Fibroblast of mammary gland (primary cell): ENCODE measurements around the gene MARCHF3.

Experiments used
- DNase-seq: peaks from one replicate; pipeline ENCODE4 v3.0.0-alpha.2; 2010; ENCODE audit warnings: low read depth
- H3K4me3 ChIP-seq: 2 replicates; pipeline ENCODE4 v1.5.1; 2011; ENCODE audit warnings: low read depth, mild to moderate bottlenecking, low read length, moderate library complexity; ENCODE audit not compliant: control insufficient read depth
- CTCF ChIP-seq: conservative IDR thresholded peaks from 2 replicates; pipeline ENCODE4 v1.5.1; 2011; ENCODE audit warnings: low read depth, low read length, inconsistent platforms; ENCODE audit not compliant: control insufficient read depth, insufficient read depth

The MARCHF3 gene

DNA sequence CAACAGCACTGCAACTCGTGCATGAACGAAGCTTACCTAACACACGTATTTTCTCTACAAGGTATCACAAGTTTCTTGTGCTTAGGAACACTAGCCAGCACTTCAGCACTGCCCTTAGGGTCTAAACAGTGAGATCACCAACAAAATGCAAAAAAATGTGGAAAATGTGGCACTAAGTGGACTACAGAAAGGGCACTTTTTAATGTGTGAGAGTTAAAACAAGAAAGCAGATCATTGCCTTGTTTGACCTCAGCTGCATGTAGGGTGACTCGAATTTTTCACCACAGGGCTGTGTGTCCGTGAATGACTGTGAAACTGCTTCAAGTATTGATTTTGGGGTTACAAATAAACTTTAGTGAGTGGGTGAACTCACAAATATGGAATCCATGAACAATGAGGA, 90.5 kb downstream of the MARCHF3 start:
- H3K4me3 ChIP-seq: no peak overlapping the region
- DNase-seq: peak; percentile 25
- no peak for TF ChIP-seq CTCF

DNA sequence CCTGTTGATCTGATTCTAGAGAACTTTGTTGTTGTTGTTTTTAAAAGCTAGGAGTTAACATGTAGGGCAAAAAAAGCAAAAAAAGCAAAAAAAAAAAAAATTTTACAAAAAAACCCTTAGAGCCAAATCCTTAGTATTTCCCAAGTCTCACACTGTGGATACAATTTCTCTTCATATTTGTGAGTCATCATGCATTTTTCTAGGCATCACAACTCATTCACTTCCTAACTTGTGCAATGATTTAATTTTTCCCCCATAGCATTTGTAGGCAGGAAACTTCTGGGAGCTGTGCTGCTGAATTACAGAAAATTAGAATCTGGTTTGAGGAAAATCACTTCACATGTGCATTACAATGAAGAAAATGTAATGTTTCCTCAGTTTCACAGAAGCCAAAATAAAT, 91.9 kb downstream of the MARCHF3 start:
- no peak for TF ChIP-seq CTCF
- DNase-seq: peak; percentile 87
- H3K4me3 ChIP-seq: no peak overlapping the region

GRCh38 chr5:126937771-126938170, 92.6 kb downstream of the MARCHF3 start:
- no peak for TF ChIP-seq CTCF
- DNase-seq: peak; percentile 20
- H3K4me3 ChIP-seq: no peak overlapping the region

- no peak for TF ChIP-seq CTCF
- H3K4me3 ChIP-seq: no peak overlapping the region
- no peak for DNase-seq
Measured at GRCh38 chr5:126936775-126937418, 93.5 kb downstream of the MARCHF3 start.

DNA sequence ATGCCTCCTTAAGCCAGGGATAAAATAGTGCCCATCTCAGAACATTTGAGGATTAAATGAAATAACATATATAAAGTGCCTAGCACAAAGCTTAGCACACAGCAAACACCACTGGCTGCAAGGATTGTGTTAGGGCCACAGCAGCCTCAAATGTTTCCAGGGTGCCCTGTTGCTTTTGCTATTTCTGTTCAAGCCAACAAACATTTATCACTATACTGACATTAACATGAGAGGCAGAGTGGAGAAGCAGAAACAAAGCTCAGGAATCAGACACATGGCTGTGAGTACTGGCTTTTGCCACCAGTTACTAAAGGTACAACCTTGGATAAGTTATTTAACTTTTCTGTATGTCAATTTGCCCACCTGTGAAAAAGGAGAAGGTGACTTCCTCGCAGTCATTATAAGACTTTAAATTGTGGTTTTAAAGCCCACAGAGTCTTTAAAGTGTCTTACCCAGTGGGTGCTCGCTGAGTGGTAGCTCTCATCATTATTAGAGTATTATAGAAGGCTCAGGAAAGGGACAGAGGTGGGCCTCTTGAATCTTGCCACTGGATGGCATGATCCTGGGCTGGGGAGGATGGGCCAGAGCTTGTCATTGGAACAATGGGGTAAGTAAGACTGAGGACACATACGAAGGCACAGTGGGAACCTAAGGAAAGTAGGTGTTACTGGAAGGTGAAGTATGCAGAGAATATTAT, 98.2 kb downstream of the MARCHF3 start:
- DNase-seq: no peak

DNA sequence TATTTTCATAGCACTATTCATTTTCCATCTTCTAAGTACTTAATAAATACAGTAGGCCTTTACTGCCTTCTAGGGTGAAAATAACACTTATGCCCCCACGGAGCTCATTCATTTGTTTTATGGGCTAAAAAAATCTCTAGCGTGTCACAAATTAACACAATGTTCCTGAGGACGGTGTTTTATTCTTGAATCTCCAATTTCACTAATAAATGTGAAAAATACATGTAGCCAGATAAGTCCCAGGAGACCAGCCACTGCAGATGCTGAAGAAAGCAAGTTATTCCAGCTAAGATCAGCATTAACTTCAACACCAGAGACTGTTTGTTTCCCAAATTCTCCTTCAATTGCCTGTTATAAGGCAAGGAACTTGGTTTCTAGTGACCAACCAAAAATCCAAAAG, 102.3 kb downstream of the MARCHF3 start:
- no peak overlapping the region for H3K4me3 ChIP-seq
- no peak for DNase-seq
- no peak for TF ChIP-seq CTCF

More for the DNA sequence above, 98.2 kb downstream of the MARCHF3 start:
- no peak overlapping the region for H3K4me3 ChIP-seq
- TF ChIP-seq CTCF: no peak

DNA sequence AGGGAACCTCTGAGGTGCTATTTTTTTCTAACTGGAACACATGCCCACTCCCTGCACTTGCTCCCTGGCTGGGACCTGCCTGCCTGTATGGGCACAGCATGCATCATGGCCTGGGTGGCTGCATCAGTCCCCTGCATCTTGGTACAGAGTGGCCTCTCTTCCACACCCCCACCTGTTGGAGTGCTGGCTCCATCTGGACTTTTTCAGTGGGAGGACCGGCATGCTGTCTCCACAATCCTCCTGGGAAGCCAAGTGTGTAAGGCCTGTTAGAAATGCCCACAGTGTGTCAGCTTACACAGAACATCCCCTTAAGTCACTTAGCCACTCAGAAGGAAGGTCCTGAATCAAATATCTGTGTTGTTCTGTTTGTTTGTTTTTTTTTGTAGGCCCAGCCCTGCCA, 102.9 kb downstream of the MARCHF3 start:
- no peak overlapping the region for H3K4me3 ChIP-seq
- no peak for TF ChIP-seq CTCF
- DNase-seq: no peak
